Caco-2 (cell line): ENCODE measurements around the gene AGMO. TPM values are rescaled to one million over a fixed set of nuclear protein-coding genes. Genes with fewer than 3 reads are reported as not detected.

Experiments used
- BruUV-seq: library from RNA; stranded (reverse); fragments of 400-500 nt; replicated peaks from 2 replicates; lab custom pipeline; 2021; lab: Mats Ljungman, UMichigan
- CTCF ChIA-PET: fragments of 300-600 bp; sonication (Branson Sonifier 250); formaldehyde crosslinking; loops from one replicate; lab custom pipeline; 2022; ENCODE audit warnings: antibody characterized with exemption; lab: Charles Lee
- POLR2A ChIA-PET: fragments of 300-600 bp; sonication (Branson Sonifier 250); formaldehyde crosslinking; loops from one replicate; lab custom pipeline; 2022; ENCODE audit warnings: antibody characterized with exemption; lab: Charles Lee
- DNase-seq, 2 experiments: peaks; one replicate each; pipeline versions ENCODE4 v3.0.0 to v3.0.0-alpha.2; 2020 to 2022
- H3K27me3 ChIP-seq: replicated peaks from 2 replicates; pipeline ENCODE4 v1.6.0; 2011; ENCODE audit warnings: low read length; ENCODE audit not compliant: control insufficient read depth, insufficient read depth
- H3K36me3 ChIP-seq: 2 replicates; pipeline ENCODE4 v1.5.1; 2011; ENCODE audit warnings: low read length; ENCODE audit not compliant: control insufficient read depth, insufficient read depth
- H3K4me1 ChIP-seq: fragments of 250-450 bp; sonication (Bioruptor Pico); 2 replicates; pipeline ENCODE4 v1.5.1; 2020; ENCODE audit warnings: mild to moderate bottlenecking
- H3K4me3 ChIP-seq: 2 replicates; pipeline ENCODE4 v1.5.1; 2011; ENCODE audit warnings: low read depth, mild to moderate bottlenecking, control low read depth, low read length
- H3K9me3 ChIP-seq: fragments of 250-450 bp; sonication (Bioruptor Pico); 2 replicates; pipeline ENCODE4 v1.5.1; 2020; ENCODE audit warnings: mild to moderate bottlenecking, moderate library complexity
- H3K27ac Mint-ChIP-seq: one replicate; pipeline ENCODE4 v1.8.0; 2022; ENCODE audit warnings: mixed read lengths; ENCODE audit not compliant: unreplicated experiment
- H3K27me3 Mint-ChIP-seq: one replicate; pipeline ENCODE4 v1.8.0; 2022; ENCODE audit warnings: mixed read lengths; ENCODE audit not compliant: insufficient read depth, unreplicated experiment
- H3K36me3 Mint-ChIP-seq: one replicate; pipeline ENCODE4 v1.8.0; 2022; ENCODE audit warnings: mild to moderate bottlenecking, mixed read lengths; ENCODE audit not compliant: insufficient read depth, unreplicated experiment
- H3K4me1 Mint-ChIP-seq: one replicate; pipeline ENCODE4 v1.8.0; 2022; ENCODE audit warnings: low read depth, mixed read lengths; ENCODE audit not compliant: unreplicated experiment
- H3K4me3 Mint-ChIP-seq: one replicate; pipeline ENCODE4 v1.8.0; 2022; ENCODE audit warnings: mild to moderate bottlenecking, moderate library complexity, mixed read lengths; ENCODE audit not compliant: unreplicated experiment
- H3K9me3 Mint-ChIP-seq: one replicate; pipeline ENCODE4 v1.8.0; 2022; ENCODE audit warnings: mixed read lengths; ENCODE audit not compliant: unreplicated experiment
- intact Hi-C: fragments of 100-400 bp; cut with micrococcal nuclease; formaldehyde crosslinking; loops from one replicate; pipeline ENCODE4 v1.10.0; 2022; ENCODE audit not compliant: unreplicated experiment
- total RNA-seq: library from RNA; stranded (reverse); gene quantifications from 2 replicates; pipeline ENCODE4 v1.2.3, GENCODE V29; 2022
- TF ChIP-seq, protein P1 (sequence below), 2 experiments: fragments of 200-600 bp in 1 of 2; IDR thresholded peaks; 1 replicate in 1 of 2; 2 replicates in 1 of 2; pipeline versions ENCODE4 v1.5.1 to v1.8.0; 2011 to 2022; ENCODE audit warnings: antibody characterized with exemption in 1 of 2, control low read depth in 1 of 2, inconsistent platforms in 1 of 2, low read depth in 1 of 2, low read length in 1 of 2, mild to moderate bottlenecking in 1 of 2, moderate library complexity in 1 of 2; ENCODE audit not compliant: insufficient read depth in 1 of 2, severe bottlenecking in 1 of 2, unreplicated experiment in 1 of 2

The AGMO gene
- total RNA-seq, 1 experiment from 2014 or later: 0.16 TPM

DNA sequence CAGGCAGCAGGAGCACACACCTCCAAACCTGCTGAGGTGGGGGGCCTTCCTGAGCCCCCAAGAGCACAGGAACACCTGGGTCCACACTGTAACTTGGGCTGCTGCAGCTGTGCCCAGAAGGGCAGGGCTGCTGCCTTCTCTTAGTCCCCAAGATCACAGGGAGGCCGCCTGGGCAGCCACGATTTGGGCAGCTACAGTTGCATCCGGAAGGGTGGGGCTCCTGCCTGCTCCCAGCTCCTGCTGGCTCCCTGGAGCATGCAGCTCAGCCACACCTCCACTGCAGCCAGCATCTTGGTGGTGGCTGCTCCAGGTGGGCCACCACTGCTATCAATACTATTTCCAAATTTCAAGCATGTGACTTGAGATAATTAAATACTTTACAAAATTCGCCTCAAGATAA, 38.5 kb upstream of the AGMO start:
- no peaks in the 10 kb centered on the region for H3K9me3 ChIP-seq
- ChIA-PET POLR2A (no interaction called here), CTCF (no interaction called here)
- Mint-ChIP-seq H3K27me3 (no peaks in the 10 kb centered on the region), H3K36me3 (no peaks in the 10 kb centered on the region), H3K4me3 (no peak overlapping the region), H3K9me3 (no peaks in the 10 kb centered on the region), H3K4me1 (no peaks in the 10 kb centered on the region), H3K27ac (no peak overlapping the region)
- H3K36me3 ChIP-seq: no peaks in the 10 kb centered on the region
- no TSS peak for BruUV-seq
- H3K27me3 ChIP-seq: no peaks in the 10 kb centered on the region
- H3K4me3 ChIP-seq: no peak overlapping the region
- no peaks in the 10 kb centered on the region for H3K4me1 ChIP-seq
- DNase-seq: no peak
- intact Hi-C loops: no loop called here
- TF ChIP-seq, protein P1, sequence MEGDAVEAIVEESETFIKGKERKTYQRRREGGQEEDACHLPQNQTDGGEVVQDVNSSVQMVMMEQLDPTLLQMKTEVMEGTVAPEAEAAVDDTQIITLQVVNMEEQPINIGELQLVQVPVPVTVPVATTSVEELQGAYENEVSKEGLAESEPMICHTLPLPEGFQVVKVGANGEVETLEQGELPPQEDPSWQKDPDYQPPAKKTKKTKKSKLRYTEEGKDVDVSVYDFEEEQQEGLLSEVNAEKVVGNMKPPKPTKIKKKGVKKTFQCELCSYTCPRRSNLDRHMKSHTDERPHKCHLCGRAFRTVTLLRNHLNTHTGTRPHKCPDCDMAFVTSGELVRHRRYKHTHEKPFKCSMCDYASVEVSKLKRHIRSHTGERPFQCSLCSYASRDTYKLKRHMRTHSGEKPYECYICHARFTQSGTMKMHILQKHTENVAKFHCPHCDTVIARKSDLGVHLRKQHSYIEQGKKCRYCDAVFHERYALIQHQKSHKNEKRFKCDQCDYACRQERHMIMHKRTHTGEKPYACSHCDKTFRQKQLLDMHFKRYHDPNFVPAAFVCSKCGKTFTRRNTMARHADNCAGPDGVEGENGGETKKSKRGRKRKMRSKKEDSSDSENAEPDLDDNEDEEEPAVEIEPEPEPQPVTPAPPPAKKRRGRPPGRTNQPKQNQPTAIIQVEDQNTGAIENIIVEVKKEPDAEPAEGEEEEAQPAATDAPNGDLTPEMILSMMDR (IDR thresholded peaks at IDR 0.05; ENCODE audit: insufficient read depth in 1 of 2, low read depth in 1 of 2, low read length in 1 of 2, severe bottlenecking in 1 of 2, unreplicated experiment in 1 of 2): no peak

- intact Hi-C loops: no loop called here
- Histone ChIP-seq H3K27me3 (no peaks in the 10 kb centered on the region), H3K4me3 (no peak overlapping the region), H3K9me3 (no peaks in the 10 kb centered on the region; the same call in 1 of the 2 replicates), H3K36me3 (no peaks in the 10 kb centered on the region), H3K4me1 (no peaks in the 10 kb centered on the region)
- no peaks in the 10 kb centered on the region for H3K9me3 Mint-ChIP-seq
- H3K4me1 Mint-ChIP-seq: peaks cover 10% of the 10 kb centered on the region
- DNase-seq: peak in 1 of 2 experiments; percentile 13
- H3K4me3 Mint-ChIP-seq: no peak overlapping the region
- TF ChIP-seq, protein P1 (IDR thresholded peaks at IDR 0.05; ENCODE audit: insufficient read depth in 1 of 2, low read depth in 1 of 2, low read length in 1 of 2, severe bottlenecking in 1 of 2, unreplicated experiment in 1 of 2): no peak
- BruUV-seq: no TSS peak
- no peak overlapping the region for H3K27ac Mint-ChIP-seq
- ChIA-PET POLR2A (no interaction called here), CTCF (no interaction called here)
- H3K27me3 Mint-ChIP-seq: no peaks in the 10 kb centered on the region
- H3K36me3 Mint-ChIP-seq: no peaks in the 10 kb centered on the region
Measured at GRCh38 chr7:15594461-15594860, 32.6 kb upstream of the AGMO start.

GRCh38 chr7:15593382-15593781, 31.6 kb upstream of the AGMO start:
- Histone ChIP-seq H3K4me1 (no peaks in the 10 kb centered on the region), H3K27me3 (no peaks in the 10 kb centered on the region), H3K9me3 (no peaks in the 10 kb centered on the region; the same call in 1 of the 2 replicates), H3K36me3 (no peaks in the 10 kb centered on the region), H3K4me3 (no peak overlapping the region)
- no peaks in the 10 kb centered on the region for H3K36me3 Mint-ChIP-seq
- H3K4me1 Mint-ChIP-seq: peaks cover 10% of the 10 kb centered on the region
- intact Hi-C loops: no loop called here
- BruUV-seq: no TSS peak
- CTCF ChIA-PET: no interaction called here
- H3K9me3 Mint-ChIP-seq: peaks cover 7% of the 10 kb centered on the region
- H3K27me3 Mint-ChIP-seq: no peaks in the 10 kb centered on the region
- no peak for DNase-seq
- H3K4me3 Mint-ChIP-seq: no peak overlapping the region
- no peak overlapping the region for H3K27ac Mint-ChIP-seq
- POLR2A ChIA-PET: no interaction called here
- TF ChIP-seq, protein P1 (IDR thresholded peaks at IDR 0.05; ENCODE audit: insufficient read depth in 1 of 2, low read depth in 1 of 2, low read length in 1 of 2, severe bottlenecking in 1 of 2, unreplicated experiment in 1 of 2): no peak
